NCI-H2196 (cell line): ENCODE results near the gene CPHXL.

Experiments
- DNase-seq: peaks from one replicate; lab custom pipeline; 2025; ENCODE audit not compliant: unreplicated experiment; lab: John Stamatoyannopoulos, UW

Gene CPHXL

GRCh38 chr16:75726390-75726789 is at the start of gene CPHXL:
CPHXL (minus strand) TSS chr16:75726490; CDS start chr16:75726442, 48 bp downstream.
- no peak for DNase-seq

- no peak for DNase-seq
These were observed 47.9 kb upstream of the CPHXL start for GRCh38 chr16:75774197-75774596.

- DNase-seq, result no peak
These were observed 43.8 kb upstream of the CPHXL start for GRCh38 chr16:75770051-75770450.

GRCh38 chr16:75764154-75764768 is 38.0 kb upstream of the CPHXL start:
- DNase-seq, result peak; percentile 14

- no peak for DNase-seq
These were observed 36.9 kb upstream of the CPHXL start for GRCh38 chr16:75763204-75763603.

GRCh38 chr16:75762746-75763145 is 36.5 kb upstream of the CPHXL start:
- DNase-seq, result no peak

- DNase-seq, result no peak
These were observed 34.8 kb upstream of the CPHXL start for GRCh38 chr16:75761108-75761507.

- no peak for DNase-seq
These were observed 33.8 kb upstream of the CPHXL start for GRCh38 chr16:75760018-75760519.

- no peak for DNase-seq
These were observed 31.9 kb upstream of the CPHXL start for GRCh38 chr16:75758215-75758614.

- DNase-seq, result no peak
These were observed 27.9 kb upstream of the CPHXL start for GRCh38 chr16:75754141-75754540.

GRCh38 chr16:75750528-75750927 is 24.2 kb upstream of the CPHXL start:
- no peak for DNase-seq

GRCh38 chr16:75746359-75746758 is 20.1 kb upstream of the CPHXL start:
- DNase-seq, result no peak

GRCh38 chr16:75745823-75746222 is 19.5 kb upstream of the CPHXL start:
- no peak for DNase-seq

- no peak for DNase-seq
These were observed 19.0 kb upstream of the CPHXL start for GRCh38 chr16:75745242-75745641.

GRCh38 chr16:75742424-75743047 is 16.2 kb upstream of the CPHXL start:
- no peak for DNase-seq

- peak; percentile 7 for DNase-seq
These were observed 7.3 kb upstream of the CPHXL start for GRCh38 chr16:75733305-75734211.

- DNase-seq, result no peak
These were observed 6.6 kb upstream of the CPHXL start for GRCh38 chr16:75732871-75733270.

GRCh38 chr16:75727221-75727620 is 931 bp upstream of the CPHXL start:
- DNase-seq, result no peak

GRCh38 chr16:75718452-75718851 is 7.8 kb downstream of the CPHXL start:
- DNase-seq, result no peak

GRCh38 chr16:75714661-75715060 is 11.6 kb downstream of the CPHXL start:
- no peak for DNase-seq

GRCh38 chr16:75710344-75710743 is 15.9 kb downstream of the CPHXL start:
- no peak for DNase-seq

- no peak for DNase-seq
These were observed 23.0 kb downstream of the CPHXL start for GRCh38 chr16:75703306-75703705.
